Islet of Langerhans (tissue), 1 donor: ENCODE results near the gene FAM53C.
"Not testable (repeated sequence)": the region's sequence is repeated elsewhere in the genome, so short reads cannot be mapped to it uniquely, and the experiment has no call there.

Experiments
- FAIRE-seq: peaks from one replicate; lab custom pipeline; 2011; peaks lifted over from hg19 to GRCh38; lab: Jason Lieb, UNC

FAM53C gene

GRCh38 chr5:138351517-138351916 lies 13.5 kb downstream of the FAM53C start:
- no peak for FAIRE-seq

GRCh38 chr5:138352071-138352721 lies 14.1 kb downstream of the FAM53C start, which contains the start of gene KDM3B:
TSS of gene KDM3B (plus strand) at chr5:138352685. CDS start at chr5:138352796, 111 bp downstream.
- FAIRE-seq = no peak

DNA sequence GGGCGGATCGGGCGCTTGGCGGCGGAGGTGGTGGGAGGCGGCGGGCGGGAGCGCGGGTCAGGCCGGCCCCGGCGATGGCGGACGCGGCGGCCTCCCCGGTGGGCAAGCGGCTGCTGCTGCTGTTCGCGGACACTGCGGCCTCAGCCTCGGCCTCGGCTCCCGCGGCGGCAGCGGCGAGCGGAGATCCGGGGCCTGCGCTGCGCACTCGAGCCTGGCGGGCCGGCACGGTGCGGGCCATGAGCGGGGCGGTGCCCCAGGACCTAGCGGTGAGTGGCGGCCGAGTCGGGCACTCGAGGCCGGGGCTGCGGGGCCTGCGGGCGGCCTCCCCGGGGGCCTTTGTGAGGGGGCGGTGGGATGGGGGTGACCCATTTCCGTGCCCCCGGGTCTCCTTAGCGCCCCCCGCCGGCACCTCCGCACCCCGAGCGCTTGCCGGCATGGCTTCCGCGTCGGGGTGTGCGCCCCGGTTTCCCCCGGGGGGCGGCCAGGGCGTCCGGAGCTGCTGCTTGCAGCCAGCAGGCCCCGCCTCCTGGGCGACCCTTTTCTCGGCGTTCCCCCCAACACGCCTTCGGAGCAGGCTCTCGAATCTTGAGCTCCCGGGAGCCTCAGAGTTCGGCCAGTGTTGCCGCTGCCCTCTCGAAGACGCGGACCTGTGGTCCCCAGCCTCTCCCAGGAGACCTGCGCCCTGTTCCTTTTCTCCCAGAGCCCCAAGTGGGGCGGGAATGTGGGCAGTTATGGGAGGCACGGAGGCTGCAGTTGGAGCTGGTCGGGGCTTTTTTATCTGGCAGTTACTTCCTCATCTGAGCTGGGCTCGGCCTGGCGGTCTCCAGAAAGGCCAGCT lies 14.9 kb downstream of the FAM53C start:
- no peak for FAIRE-seq

DNA sequence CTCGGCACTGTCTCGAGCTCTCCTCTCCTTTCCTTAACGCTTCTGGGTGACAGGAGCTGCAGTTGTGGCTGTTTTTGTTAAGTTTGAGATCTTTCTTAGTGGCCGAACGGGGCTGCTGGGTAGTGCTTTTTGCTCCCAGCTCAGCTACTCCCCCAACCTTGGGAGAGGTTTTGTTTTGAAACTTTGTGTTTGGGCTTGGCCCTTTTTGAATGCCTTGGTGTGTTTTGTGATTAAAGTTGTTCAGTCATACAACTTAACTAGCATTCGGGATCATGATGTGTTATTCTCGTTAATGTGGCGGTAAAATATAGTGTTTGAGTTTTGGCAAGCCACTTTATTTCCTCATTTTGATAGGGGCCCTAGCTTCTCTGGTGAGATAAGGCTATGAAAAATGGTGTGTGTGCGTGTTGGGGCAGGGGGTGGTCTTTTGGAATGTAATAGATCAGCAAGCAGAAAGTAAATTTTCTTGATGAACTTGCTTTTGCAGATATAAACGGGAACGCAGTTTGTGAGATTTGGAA lies 15.6 kb downstream of the FAM53C start:
- FAIRE-seq = no peak

DNA sequence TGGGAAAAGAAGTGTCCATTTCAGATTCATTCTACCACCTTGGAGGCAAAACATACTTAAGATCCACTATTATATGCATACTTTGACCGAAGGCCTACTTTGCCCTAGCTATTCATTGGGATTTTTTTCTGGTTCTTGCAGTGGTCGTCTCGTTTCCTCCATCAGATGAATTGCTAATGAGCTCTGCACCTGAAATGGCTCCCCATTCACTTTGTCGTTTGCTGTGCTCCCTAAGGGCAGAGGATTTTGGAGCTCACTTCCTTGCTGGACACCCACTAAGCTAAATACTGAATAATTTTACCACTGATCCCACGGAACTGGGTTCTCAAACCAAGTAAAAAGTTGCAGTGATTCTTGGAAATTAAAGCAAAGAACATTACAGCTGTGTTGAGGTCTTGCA lies 16.3 kb downstream of the FAM53C start:
- no peak for FAIRE-seq

DNA sequence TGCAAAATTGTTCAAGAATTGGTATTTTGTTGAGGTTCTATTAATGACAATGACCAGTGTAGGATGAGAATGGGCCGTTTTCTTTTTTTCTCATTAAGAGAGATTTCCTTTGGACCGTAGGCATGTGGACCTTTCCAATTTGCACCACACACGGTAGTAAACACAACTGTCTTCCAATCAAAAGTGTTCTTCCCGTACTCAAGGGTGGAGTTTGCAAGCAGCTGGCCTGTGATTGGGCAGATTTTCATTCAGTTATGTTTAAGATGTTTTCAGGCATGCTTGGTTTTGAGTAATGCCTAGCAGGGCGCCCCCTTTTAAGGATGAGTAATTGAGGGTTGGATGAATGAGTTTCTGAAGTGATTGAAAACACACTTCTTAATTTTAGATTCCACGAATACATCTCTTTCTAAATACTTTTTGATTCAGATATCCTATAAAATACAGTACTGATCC lies 16.9 kb downstream of the FAM53C start:
- FAIRE-seq = peak; percentile 9

GRCh38 chr5:138359621-138360020 lies 21.6 kb downstream of the FAM53C start:
- FAIRE-seq = no peak

DNA sequence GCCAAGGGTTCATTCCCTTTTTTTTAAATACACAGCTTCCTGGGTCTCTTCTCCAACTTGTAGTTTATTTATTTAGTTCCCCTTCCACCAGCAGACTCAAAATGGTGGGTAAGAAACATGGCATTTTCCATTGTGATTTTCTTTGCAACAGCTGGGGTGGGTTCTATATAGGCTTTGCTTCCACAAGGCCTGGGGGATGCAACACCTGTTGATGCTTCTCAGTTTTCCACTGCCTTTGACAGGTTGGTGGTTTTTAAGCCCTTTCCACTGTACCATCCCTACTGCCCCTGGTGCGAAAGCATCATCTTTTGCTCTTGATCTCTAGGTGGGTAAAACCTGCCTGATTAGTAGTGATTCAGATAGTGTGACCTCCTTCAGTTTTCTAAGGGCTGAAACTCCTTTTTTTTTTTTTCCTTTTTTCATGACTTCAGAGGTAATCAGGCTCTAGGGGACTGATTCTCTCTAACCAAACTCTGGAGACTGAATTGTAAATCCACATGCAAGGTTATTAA lies 22.9 kb downstream of the FAM53C start:
- FAIRE-seq = no peak

- peak; percentile 13 for FAIRE-seq
Observed at GRCh38 chr5:138364576-138364975, 26.5 kb downstream of the FAM53C start.

GRCh38 chr5:138366632-138367382 lies 28.7 kb downstream of the FAM53C start:
- FAIRE-seq = no peak

GRCh38 chr5:138369261-138369660 lies 31.2 kb downstream of the FAM53C start:
- FAIRE-seq = no peak

GRCh38 chr5:138369706-138370105 lies 31.6 kb downstream of the FAM53C start:
- no peak for FAIRE-seq

DNA sequence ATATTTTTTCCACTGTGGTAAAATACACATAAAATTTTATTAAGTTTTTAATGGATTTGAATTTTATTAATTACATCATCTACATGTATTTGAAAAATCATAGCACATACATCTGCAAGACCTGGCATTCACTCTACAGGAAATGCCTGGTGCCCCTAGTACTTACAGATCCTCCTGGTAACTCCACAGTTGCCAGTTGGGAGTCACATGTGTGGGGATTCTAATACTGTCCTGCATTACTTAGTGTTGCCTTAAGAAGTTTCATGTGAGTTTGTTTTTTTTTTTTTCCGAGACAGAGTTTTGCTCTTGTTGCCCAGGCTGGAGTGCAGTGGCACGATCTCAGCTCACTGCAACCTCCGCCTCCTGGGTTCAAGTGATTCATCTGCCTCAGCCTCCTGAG lies 32.5 kb downstream of the FAM53C start:
- no peak for FAIRE-seq

DNA sequence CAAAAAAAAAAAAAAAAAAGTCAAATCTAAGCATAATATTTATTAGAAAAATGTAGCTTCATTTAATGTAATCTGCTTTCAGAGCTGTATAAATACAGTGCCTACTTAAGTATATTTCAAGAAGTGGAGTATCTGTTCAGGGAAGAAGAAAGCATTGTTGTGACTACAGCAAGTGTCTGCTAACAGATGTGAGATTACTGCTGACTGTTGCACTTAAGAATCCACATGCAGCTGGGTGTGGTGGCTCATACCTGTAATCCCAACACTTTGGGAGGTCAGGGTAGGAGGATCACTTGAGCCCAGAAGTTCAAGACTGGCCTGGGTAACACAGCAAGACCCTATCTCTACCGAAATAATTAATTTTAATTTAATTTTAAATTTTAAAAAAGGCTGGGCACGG lies 33.4 kb downstream of the FAM53C start:
- no peak for FAIRE-seq

- FAIRE-seq = no peak
Observed at GRCh38 chr5:138372225-138372624, 34.2 kb downstream of the FAM53C start.

GRCh38 chr5:138372653-138373052 lies 34.6 kb downstream of the FAM53C start:
- FAIRE-seq = no peak

DNA sequence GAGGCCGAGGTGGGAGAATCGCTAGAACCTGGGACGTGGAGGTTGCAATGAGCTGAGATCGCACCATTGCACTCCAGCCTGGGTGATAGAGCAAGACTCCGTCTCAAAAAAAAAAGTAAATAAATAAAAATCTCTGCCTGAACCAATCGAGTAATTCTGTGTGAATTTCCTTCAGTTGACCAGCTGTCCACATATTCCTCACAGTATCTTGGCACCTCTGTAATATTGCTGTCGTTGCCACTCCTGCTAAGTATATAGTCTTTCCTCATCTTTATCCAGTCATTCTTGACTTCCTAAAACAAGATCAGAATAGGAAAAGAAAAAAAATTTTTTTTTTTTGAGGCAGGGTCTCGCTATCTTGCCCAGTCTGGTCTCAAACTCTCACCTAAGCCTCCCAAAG lies 44.3 kb downstream of the FAM53C start:
- no peak for FAIRE-seq

DNA sequence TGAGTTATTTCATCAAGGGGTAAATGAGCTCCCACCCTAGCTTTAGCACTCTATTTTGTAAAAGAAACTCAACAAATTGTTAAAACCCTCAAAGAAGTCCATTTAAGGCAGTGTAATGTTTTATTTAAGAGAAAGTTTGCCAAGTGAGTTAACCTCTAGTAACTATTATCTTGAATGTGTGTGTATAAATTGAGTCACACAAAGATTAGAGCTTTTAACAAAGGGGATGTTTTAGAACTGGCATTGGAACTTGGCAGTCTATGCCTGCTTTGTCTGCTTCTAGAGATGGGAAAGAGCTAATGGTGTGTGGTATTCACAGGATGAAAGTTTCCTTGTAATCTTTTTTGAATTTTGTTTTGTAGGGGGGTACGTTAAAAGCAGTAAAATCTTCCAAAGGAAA lies 47.6 kb downstream of the FAM53C start:
- no peak for FAIRE-seq

- FAIRE-seq = no peak
Observed at GRCh38 chr5:138386290-138386689, 48.2 kb downstream of the FAM53C start.

- no peak for FAIRE-seq
Observed at GRCh38 chr5:138389332-138389731, 51.3 kb downstream of the FAM53C start.

GRCh38 chr5:138389911-138390310 lies 51.8 kb downstream of the FAM53C start:
- not testable (repeated sequence) for FAIRE-seq

- no peak for FAIRE-seq
Observed at GRCh38 chr5:138391859-138392386, 53.9 kb downstream of the FAM53C start.
